Right lung (tissue), 10 donors: ENCODE measurements around the gene MPC1L. TPM values are rescaled to one million over a fixed set of nuclear protein-coding genes. Genes with fewer than 3 reads are reported as not detected.
"Not testable (repeated sequence)": the region's sequence is repeated elsewhere in the genome, so short reads cannot be mapped to it uniquely, and the experiment has no call there.

Source experiments
- DNase-seq, 2 donors: peaks; one replicate each; pipeline ENCODE4 v3.0.0-alpha.2; 2013
- long read RNA-seq, 8 donors: transcript quantifications; one replicate each; lab custom pipeline, GENCODE V29; 2026
- polyA plus RNA-seq, 5 donors: library from polyadenylated mRNA; unstranded; fragments of 120-200 nt; gene quantifications; one replicate each; pipeline versions ENCODE4 v1.2.1 to v1.2.3, GENCODE V29; 2013; ENCODE audit warnings: inconsistent platforms in 1 of 5, low replicate concordance in 1 of 5; ENCODE audit not compliant: insufficient read length in 5 of 5, insufficient read depth in 1 of 5

Gene MPC1L
- not detected for polyA plus RNA-seq
- long read RNA-seq, donor 1, result 0 reads
- long read RNA-seq, donor 2, result 0 reads
- long read RNA-seq, donor 3, result 0 reads
- long read RNA-seq, donor 4, result 0 reads
- long read RNA-seq, donor 5, result 0 reads
- long read RNA-seq, donor 6, result 0 reads
- long read RNA-seq, donor 7, result 0 reads
- long read RNA-seq, donor 8, result 0 reads

DNA sequence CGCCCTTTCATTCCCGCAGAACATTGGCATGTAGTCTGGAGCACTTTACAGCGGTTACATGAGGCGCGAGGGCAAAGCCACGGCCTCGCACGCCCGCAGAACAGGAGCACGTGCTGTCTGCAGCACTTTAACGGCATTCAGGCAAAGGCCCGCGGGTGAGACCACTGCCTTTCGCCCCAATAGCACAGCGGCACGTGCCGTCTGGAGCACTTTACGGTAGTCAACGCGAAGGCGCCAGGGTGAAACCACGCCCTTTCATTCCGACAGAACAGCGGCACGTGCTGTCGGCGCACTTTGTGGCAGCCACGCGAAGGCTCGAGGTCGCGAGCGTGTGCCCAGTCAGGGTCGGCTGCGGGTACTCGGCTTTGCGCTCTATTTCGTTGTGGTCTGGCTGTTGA, at the start of gene MPC1L:
TSS of gene MPC1L (plus strand) at position 290 of the 398 bp plus-strand sequence. CDS start 138 bp downstream, outside the sequence.
- DNase-seq, result no peak

DNA sequence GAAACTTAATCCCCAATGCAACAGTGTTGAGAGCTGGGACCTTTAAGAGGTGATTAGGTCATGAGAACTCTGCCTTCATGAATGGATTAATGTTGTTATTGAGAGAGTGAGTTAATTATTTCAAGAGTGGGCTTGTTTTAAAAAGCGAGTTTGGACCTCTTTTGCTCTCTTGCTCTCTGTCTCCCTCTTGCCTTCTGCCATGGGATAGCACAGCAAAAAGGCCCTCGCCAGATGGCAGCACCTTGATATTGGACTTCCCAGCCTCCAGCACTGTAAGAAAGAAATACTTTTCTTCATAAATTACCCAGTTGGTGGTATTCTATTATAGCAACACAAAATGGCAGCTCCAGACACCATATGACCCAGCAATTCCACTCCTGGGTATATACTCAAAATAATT, 49.5 kb upstream of the MPC1L start:
- no peak for DNase-seq

DNA sequence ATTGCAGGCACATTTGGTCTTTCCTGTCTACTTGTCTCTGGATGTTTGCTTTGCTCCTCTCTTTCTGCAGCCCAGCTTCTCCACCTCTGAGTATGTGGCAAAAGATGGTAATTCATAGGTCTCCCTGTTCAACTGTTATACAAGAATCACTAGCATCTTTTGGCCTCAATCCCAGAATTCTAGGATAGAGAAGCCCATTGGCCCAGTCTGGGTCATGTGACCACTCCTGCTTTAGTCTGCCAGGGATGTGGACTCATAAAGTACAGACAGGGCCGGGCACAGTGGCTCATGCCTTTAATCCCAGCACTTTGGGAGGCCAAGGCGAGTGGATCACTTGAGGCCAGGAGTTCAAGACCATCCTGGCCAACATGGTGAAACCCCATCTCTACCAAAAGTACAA, 47.8 kb upstream of the MPC1L start:
- not testable (repeated sequence) for DNase-seq

DNA sequence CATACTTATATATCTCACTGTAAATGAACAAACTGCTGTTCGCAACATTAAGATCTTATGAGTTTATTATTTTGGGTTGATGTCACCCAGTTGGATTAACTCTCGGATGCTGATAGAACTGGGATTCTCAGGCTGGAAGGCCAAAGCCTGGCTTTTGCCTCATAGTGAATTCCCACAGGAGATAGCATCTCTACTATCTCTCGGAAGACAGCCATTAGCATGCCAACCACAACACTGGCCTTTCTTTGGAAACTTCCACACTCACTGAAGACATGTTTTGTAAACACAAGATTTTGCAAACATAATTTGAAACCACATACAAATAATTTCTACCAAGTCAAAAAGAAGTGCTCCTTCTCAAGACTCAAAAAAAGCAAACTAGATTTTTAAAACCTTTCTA, 46.9 kb upstream of the MPC1L start:
- DNase-seq, result no peak

DNA sequence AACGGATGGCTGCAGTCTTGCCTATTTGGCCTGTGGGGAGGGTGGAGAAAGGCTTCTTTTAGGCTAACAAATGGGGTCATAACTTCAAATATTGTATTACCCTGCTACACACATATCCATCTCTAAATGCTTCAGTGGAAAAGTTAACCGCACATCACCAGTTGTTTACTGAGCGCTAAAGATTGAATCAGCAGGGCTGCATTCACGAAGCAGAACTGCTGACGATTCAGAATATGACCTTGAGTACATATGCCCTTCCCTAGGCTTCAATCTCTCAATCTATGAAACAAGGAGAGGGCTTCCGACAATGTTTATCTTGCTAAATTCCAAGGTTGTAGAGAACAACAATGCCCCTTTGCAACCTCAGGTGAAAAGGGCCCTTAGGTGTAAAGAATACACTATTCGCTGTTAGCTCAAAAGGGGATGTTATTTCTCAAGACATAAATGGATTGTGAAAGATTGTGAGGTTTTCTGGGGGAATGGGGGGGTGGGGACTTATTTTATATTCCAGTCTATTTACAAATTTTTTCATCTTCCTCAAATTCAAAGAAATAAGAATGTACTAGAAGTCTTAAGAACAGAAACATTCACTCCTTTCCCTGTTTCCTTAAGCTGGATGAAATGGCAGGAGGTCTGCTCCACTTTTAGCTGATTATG, 45.1 kb upstream of the MPC1L start:
- no peak for DNase-seq

DNA sequence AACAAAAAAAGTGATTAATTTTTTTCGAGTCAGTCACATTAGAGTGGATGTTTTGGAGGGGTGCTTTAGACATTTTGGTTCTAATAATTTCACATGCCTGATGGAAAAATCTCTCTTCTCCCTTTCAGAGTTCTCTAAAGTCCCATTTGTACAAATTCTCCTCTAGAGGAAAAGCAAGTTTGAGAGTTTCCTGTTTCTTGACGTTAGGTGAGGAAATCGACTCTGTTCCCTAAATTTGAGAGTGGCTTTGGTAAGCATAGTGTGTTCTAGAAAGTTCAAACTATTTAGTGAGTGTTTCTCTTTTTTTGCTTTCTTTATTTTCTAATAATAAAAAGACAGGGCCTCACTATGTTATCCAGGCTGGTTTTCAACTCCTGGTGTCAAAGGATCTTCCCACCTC, 44.1 kb upstream of the MPC1L start:
- no peak for DNase-seq

DNA sequence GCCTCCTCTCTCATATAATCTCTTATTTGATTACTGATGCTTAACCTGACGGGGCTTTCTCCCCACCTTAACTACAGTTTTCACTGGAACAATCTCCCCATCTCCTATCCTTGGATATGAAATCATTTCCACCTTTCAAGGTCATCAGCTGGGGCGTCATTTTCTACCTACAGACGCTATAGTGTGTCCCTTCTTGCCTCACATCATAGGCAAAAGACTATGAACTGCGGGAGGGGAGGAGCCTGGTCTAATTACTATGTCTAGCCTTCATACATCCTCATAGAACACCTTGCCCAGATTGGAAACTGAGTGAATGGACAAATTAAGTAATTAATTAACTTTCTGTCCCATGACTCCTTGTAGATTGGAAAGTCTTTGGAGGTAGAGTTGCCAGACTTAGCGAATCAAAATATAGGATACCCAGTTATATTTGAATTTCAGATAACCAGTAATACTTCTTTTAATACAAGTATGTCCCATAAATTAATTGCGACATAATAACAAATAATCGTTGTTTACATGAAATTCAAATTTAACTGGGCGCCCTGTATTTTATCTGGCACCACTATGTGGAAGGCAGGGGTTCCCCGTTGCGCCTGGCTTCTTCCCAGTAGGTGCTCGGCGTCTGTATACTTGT, 43.2 kb upstream of the MPC1L start:
- DNase-seq, result no peak

DNA sequence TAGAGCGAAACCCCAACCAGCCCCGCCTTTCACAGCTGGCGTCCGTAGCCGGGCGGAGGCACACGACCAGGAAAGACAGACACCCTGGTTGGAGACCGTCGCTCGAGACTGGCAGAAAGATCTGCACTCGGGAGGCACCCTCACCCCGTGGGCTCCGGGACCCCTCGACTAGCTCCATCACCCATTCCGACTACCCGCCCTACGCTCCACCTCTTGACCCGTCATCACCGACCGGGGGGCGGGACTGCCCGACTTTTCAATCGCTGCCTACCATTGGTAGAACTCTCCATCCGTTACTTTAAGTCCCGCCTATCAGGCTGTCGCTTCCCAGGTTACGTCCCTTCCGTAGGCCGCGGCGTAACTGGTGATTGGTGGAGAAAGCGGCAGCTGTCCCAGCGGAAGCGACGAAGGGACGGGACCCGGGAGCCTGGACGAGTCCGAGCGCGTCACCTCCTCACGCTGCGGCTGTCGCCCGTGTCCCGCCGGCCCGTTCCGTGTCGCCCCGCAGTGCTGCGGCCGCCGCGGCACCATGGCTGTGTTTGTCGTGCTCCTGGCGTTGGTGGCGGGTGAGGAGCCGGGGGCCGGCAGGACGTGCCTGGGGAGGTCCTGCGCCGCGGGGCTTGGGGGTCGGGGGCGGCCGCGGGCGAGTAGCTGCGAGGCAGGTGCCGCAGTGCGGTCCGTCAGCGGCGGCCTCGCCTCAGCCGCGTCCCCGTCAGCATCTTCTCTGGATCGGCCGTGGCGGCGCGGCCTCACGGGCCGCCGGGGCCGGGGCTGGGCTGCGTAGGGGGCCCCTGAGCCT, 42.5 kb upstream of the MPC1L start, which contains the start of gene ATP6AP2:
TSS of gene ATP6AP2 (plus strand) at position 434 of the 799 bp plus-strand sequence. CDS start at position 530, 96 bp downstream.
- DNase-seq, result peak; percentile 89 to 90

DNA sequence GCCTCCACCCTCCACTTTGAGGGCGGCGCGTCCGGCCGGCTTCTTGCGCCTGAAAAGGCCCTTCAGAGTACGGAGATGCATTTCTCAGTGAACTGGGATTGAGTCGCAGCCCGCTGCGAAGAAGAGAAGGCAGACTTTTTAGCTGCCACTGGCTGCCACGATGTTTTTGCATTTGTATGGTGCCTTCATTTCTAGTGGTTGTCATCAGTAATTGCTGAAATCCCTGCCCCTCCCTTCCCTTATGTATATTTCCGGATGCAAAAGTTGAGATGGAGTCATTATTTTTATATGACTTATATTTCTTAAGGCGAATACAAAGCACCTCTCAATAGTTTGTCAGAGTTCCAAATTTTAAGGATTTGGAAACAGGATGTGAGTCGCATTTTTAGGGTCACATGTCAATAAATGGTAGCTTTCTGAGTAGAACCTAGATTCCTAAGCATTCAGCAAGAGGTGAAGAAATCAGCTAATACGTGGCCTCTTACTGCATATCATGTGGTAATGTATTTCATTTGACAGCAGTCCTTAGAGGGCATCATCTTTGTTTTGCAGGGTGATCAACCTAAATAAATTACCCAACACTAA, 41.8 kb upstream of the MPC1L start:
- peak in 1 of 2 donors; percentile 6 for DNase-seq

DNA sequence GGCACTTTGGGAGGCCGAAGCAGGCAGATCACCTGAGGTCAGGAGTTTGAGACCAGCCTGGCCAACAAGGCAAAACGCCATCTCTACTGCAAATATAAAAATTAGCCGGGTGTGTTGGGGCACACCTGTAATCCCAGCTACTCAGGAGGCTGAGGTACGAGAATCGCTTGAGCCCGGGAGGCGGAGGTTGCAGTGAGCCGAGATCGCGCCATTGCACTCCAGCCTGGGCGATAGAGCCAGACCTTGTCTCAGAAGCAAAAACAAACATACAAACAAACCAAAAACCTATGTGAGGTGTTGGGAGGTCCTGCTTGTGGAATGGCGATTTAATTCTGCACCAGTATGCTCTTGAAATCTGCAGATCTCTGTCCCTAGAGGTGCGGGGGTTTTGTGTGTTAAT, 41.0 kb upstream of the MPC1L start:
- not testable (repeated sequence) for DNase-seq

DNA sequence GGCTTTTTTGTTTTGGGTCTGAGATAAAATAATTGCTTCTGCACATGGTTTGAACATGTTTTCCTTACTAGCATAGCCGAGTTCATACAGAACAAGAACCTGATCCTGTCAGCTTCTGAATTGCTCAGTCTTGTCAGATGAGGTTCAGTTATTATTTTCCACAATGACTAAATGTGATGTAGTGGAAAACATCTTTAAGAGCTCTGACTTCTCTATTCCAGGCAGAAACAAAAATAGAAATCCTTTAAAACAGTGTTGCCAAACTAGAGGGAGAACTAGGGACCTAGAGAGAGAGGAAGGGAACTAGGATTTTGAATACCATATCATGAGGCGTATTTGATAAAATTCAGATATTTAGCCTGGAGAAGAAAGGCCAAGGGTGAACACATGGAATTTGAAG, 40.4 kb upstream of the MPC1L start:
- no peak for DNase-seq

DNA sequence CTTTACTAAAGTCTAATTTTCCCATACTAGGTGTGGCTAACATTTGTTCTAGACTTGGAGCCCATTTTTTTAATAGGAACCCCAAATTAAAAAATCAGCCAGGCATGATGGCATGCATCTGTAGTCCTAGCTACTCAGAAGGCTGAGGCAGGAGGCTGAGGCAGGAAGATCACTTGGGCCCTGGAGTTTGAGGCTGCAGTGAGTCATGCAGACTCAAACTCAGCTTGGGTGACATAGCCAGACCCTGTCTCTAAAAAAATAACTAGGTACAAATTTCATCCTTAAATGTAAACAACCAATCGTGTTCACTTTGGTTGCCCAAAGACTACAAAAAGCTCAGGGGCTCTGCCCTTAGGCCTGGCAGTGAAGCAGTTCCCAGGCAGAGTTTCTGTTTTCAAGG, 35.6 kb upstream of the MPC1L start:
- DNase-seq, result not testable (repeated sequence)

DNA sequence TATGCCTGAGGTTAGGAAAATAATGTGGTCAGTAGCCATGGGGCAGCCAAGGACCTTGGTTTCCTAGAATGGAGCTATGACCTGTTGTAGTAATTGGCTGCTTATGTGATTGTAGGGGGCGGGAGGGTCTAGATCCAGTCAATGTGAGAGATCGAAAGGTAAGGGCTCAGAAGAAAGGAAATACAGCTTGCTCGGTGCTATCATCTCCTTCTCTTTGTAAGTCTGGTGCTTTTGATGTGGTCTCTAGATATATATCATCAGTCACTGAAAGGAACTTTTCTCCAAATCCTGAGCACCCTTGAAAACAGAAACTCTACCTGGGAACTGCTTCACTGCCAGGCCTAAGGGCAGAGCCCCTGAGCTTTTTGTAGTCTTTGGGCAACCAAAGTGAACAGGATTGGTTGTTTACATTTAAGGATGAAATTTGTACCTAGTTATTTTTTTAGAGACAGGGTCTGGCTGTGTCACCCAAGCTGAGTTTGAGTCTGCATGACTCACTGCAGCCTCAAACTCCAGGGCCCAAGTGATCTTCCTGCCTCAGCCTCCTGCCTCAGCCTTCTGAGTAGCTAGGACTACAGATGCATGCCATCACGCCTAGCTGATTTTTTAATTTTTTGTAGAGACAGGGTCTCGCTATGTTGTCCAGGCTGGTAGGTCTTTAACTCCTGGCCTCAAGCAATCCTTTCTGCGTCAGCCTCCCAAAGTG, 33.5 kb upstream of the MPC1L start:
- not testable (repeated sequence) for DNase-seq

DNA sequence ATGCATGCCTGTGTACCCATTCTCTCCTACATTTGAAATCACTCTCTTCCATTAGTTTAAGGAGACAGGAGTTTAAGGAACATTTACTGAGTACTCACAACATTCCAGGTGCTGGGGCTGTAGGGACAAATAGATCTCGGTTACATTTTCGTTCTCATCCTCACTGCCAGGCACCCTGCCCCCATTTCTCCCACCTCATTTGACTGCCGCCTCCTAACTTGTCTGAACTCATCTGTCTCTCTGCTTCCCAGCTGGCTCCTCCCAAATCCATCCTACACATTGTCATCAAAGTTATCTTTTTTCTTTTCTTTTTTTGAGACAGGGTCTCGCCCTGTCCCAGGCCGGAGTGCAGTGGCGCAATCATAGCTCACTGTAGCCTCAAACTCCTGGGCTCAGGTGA, 19.8 kb upstream of the MPC1L start:
- DNase-seq, result no peak

DNA sequence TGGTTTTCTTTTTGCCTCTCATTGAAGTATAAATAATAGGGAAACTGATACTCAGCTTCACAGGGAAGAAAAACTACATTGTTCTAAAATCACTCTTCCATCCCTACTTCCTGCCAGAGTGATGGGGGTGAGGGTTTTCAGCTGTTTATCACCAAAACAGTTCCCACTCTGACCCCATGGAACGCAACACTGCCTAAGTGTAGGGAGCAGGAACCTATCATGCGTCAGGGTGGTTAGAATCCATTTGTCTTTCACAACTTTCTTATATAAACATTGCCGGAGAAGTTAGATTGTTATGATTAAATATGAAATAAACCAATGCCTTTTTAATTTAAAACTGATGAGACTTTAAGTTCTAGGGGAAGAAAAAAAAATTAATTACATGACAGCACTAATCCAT, 15.8 kb upstream of the MPC1L start:
- no peak for DNase-seq

DNA sequence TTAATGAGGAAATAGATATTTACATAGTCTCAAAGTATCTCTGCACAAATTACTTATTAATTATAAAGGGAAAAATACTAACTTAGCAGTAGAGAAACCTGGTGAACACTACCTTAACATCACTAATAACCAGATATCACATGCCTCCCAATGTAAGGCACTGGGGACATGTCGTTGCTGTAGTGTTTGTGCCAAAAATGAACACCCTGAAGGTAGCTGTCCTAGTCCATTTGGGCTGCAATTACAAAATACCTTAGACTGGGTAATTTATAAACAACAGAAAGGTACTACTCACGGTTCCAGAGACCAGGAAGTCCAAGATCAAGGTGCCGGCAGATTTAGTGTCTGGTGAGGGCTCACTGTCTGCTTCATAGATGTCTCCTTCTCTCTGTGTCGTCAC, 10.7 kb upstream of the MPC1L start:
- DNase-seq, result no peak

DNA sequence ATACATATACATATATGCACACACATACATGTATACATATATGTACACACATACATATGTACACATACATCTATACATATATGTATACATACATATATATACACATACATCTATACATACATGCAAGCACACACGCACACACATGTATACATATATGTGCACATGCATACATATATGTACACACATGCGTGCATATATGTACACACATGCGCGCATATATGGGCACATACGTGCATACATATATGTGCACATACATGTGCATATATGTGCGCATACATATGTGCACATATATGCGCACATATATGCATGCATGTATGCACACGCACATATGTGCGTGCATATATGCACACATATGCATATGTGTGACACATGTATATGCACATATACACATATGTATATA, 7.3 kb upstream of the MPC1L start:
- no peak for DNase-seq

DNA sequence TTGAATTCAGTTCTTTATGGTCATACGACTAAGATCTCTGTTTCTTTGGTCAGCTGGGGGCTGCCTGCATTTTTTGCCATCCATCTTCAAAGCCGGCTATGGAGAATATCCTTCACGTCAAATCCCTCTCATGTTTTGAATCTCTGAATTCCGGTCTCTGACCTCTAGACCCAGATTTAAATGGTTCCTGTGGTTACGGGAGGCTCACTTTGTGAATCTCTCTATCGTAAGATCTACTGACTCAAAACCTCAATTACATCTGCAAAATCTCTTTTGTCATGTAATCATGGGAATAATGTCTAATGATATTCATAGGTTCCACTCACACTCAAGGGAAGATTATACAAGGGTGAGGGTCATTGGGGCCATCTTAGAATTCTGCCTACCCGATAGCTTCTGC, 5.7 kb upstream of the MPC1L start:
- DNase-seq, result no peak

DNA sequence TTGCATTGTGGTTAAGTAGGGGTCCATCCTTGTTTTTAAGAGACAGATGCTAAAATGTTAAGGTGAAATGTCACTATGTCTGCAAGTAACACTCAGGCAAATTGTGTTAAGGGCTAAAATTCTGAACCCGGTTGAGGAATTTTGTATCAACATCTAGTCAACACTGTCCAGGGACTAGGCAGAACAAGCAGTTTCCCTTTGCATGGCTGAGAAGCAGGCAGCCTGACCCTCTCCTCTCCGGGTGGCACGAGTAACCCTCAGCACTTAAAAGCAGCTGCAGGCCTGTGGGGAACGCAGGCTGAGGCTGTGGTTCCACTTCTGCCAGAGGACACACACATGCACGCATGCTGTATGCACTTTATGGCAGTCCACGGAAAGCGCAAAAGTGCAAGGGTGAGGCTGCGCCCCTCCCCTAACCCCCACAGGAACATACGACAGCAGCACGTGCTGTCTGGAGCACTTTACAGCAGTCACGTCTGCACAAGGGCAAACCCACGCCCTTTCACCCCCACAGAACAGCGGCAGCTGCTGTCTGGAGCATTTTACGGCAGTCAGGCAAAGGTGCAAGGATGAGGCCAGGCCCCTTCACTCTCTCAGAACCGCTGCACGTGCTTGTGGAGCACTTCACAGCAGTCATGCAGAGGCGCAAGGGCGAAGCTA, 619 bp upstream of the MPC1L start:
- DNase-seq, result no peak

DNA sequence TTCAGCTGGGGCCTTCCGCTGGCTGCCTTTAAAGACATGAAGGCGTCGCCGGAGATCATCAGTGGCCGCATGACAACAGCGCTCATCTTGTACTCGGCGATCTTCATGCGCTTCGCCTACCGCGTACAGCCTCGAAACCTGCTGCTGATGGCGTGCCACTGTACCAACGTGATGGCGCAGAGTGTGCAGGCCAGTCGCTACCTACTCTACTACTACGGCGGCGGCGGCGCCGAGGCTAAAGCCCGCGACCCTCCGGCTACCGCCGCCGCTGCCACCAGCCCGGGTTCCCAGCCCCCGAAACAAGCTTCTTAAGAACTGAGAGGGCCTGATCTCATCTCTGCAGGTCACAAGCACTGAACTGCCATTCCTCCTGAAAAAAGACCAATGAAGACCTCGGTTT, 437 bp downstream of the MPC1L start:
- DNase-seq, result no peak

DNA sequence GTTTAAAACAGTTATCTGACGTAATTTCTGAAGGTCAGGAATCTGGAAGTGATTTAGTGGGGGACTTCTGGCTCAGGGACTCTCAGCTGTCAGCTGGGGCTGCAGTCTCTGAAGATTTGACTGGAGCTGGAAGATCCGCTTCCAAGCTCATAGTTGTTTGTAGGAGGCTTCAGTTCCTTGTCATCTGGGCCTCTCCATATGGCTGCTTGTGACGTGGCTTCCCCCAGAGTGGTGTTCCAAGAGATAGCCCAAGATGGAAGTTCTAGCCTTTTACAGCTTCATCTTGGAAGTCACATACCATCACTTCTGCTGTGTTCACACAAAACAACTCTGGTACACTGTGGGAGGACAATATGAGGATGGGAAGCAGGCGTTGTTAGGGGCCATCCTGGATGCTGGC, 2.1 kb downstream of the MPC1L start:
- DNase-seq, result no peak
